Upper lobe of left lung (tissue), 4 donors: ENCODE data around the gene SEC31A.

Source experiments
- POLR2AphosphoS5 ChIP-seq, 2 donors: sonication (generic); formaldehyde crosslinking; IDR thresholded peaks; one replicate each; pipeline ENCODE4 v1.5.1; 2017; ENCODE audit warnings: antibody characterized with exemption in 2 of 2
- TF ChIP-seq, protein P1 (sequence below), 6 experiments: fragments of 450-650 bp in 4 of 6; fragments of 200-600 bp in 2 of 6; sonication (generic) in 2 of 6; IDR thresholded peaks; one replicate each; pipeline ENCODE4 v1.5.1; 2016 to 2019; ENCODE audit warnings: antibody characterized with exemption in 6 of 6

DNA sequence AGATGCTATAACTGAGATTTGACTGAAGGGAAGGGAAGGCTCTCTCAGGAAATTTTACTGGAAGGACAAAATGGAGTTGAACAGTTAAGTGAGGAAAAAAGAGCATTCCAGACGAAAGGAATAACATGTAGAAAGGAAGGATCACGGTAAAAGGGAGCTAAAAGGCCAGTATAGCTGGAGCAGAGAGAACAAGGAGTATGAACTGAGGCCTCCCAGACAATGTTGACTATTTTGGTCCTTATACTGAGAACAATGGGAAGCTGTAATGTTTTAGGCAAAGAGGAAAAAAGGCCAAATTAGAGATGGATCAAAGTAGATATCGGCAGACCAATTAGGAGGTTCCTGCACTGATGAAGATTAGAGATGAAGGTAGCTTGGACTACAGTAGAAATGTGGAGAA is 65.5 kb downstream of the SEC31A start:
- TF ChIP-seq POLR2AphosphoS5 (IDR thresholded peaks at IDR 0.05) = no peak
- TF ChIP-seq, protein P1, sequence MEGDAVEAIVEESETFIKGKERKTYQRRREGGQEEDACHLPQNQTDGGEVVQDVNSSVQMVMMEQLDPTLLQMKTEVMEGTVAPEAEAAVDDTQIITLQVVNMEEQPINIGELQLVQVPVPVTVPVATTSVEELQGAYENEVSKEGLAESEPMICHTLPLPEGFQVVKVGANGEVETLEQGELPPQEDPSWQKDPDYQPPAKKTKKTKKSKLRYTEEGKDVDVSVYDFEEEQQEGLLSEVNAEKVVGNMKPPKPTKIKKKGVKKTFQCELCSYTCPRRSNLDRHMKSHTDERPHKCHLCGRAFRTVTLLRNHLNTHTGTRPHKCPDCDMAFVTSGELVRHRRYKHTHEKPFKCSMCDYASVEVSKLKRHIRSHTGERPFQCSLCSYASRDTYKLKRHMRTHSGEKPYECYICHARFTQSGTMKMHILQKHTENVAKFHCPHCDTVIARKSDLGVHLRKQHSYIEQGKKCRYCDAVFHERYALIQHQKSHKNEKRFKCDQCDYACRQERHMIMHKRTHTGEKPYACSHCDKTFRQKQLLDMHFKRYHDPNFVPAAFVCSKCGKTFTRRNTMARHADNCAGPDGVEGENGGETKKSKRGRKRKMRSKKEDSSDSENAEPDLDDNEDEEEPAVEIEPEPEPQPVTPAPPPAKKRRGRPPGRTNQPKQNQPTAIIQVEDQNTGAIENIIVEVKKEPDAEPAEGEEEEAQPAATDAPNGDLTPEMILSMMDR (IDR thresholded peaks at IDR 0.05) = no peak
